MV-4-11 (cell line): ENCODE data around the gene FAAP24.
"Not testable (repeated sequence)": the region's sequence is repeated elsewhere in the genome, so short reads cannot be mapped to it uniquely, and the experiment has no call there.

ENCODE experiments used
- DNase-seq: peaks from one replicate; lab custom pipeline; 2025; lab: John Stamatoyannopoulos, UW

FAAP24 gene, protein sequence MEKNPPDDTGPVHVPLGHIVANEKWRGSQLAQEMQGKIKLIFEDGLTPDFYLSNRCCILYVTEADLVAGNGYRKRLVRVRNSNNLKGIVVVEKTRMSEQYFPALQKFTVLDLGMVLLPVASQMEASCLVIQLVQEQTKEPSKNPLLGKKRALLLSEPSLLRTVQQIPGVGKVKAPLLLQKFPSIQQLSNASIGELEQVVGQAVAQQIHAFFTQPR

DNA sequence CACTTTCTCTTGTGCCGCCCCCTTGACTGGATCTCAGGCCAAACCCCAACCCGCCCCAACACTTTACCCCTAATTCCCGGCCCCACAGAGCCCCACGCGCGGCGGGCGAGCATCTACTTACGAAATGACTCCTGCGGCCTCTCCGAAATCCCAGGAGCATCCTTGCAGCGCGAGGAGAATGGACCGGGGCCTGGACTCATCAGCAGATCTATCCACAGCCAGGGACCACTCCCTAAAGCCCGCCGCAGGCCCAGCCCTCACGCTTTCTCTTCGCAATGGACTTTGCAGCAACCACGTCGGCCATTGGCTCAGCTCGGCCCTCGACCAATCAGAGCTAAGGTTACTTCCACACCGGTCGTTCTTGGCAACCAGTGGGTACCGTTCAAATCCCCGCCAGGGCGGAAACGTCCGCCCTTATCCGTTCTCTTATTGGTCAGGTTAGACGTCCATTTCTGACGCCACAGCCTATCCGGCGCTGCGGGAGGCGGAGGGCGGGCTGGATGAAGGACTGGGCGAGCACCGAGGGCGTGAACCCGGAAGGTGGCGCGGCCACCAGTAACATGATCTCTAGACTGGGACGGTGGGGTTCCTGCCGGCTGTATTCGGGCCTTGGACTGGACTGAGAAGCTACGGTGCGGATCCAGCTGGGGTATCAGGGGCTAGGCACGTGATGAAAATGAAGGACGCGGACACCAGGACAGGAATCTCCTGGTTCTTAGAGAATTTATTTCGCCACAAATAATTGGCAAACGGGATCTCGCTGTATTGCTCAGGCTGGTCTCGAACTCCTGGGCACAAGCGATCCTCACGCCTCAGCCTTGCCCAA lies at the start of gene FAAP24, which contains the start of gene CEP89:
FAAP24 (plus strand) TSS at position 528 of the 826 bp plus-strand sequence. CDS start 955 bp downstream, outside the sequence.
CEP89 (minus strand) TSS at position 244 of the 826 bp plus-strand sequence; CDS start at position 160, 84 bp downstream.
- DNase-seq: peak; percentile 100

DNA sequence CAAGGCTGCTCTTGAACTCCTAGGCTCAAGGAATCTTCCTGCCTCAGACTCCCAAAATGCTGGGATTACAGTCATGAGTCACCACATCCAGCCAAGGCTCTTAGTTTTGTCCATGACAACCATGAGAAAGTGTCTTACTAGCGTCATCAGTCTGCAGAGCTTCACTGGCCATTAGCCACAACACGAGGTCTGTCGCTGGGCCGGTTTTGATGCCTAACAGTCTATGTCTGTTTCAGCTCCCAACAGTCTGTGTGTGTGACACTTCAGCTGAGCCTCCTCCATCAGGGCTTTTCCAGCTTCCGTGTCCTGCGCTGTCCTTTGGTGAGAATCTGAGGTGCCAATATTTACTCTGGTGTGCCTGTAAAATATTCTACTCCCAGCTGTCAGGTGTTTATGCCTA lies 47.8 kb upstream of the FAAP24 start:
- DNase-seq: no peak

DNA sequence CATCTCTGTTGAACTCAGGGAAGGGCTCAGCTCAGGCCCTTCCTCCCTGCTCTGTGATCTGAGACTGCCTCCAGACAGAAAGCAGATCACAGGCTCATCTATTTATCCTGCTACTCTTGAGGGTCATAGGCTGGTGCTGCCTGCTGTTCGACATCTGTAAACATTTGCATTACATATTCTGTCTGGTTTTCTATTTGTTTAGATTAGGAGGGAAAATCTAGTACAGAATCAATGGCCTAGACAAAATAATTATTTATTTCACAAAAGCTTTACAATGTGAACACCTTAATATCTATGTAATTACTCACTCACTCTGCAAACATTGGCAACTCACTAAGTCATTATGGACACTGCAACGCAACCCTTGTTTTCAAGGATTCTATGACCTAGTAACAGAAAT lies 43.2 kb upstream of the FAAP24 start:
- DNase-seq: no peak

DNA sequence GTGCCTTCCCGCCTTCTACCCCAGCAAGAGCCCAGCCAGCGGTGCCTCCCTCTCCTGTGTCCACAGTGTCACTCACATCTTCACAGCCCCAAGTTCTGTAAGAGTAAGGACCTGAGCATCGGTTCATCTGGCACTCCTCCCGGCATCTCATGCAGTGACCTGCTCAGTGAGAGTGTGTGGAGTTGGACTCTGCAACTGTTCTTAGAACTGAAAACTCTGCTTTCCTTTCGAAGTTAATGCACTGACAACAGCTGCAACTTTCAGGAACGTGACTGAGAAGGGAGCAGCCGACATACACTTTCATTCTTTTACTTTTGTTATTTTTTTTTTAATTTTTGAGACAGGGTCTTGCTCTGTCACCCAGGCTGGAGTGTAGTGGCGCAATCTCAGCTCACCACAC lies 41.5 kb upstream of the FAAP24 start:
- no peak for DNase-seq

DNA sequence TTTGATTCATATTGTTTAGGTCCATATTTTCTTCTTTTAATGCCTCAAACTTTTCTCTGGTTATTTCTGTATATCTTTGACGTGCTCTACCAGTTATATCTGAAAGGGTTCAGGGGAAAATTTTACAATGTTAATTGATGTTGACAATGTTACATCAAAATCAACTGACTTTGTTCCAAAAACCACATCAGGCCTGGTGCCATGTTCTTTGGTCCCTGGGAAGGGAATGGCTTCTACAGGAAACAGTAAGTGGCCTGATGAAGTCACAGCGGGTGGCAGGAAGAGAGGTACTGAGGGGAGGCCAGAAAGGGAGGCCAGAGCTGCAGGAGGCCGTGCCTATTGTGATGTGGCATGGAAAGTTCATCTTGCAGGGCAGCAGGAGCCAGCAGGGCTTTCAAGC lies 38.5 kb upstream of the FAAP24 start:
- DNase-seq: no peak

DNA sequence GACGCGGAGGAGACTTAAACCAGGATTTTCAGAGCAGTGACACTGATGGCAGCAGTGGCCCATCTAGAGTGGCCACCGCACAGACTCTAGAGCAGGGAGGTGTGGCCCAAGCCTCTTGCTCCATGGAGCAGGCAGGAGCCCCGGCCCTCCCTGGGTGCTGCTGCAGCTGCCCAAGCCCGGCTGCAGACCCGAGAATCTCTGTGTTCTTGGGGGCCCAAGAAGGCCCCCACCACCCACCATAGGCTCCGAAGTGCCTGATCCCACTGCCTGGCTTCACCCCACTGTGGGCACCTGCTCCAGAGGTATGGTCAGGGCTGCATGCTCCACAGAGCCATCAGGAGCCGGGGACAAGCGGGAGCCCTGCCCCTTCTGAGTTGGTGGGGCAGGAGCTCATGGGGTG lies 36.4 kb upstream of the FAAP24 start:
- DNase-seq: no peak

DNA sequence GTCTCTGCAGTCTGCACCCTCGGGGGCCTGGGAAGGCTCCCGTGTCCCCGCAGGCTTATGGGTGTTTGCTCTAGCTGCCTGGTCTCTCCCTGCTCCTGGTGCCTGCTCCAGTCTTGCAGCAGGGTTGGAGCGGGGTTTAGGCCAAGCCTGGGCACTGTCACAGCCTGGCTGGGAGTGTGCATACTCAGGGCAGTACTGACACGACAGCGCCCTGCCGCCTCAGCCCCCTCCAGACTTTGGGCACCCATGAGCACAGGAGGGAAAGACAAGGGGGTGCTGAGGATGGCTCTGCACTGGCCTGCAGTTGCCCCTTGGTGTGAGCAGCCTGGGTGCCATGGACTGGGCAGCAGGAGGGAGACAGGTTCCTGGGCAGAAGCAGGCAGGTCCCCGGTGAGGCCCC lies 36.0 kb upstream of the FAAP24 start:
- DNase-seq: no peak

DNA sequence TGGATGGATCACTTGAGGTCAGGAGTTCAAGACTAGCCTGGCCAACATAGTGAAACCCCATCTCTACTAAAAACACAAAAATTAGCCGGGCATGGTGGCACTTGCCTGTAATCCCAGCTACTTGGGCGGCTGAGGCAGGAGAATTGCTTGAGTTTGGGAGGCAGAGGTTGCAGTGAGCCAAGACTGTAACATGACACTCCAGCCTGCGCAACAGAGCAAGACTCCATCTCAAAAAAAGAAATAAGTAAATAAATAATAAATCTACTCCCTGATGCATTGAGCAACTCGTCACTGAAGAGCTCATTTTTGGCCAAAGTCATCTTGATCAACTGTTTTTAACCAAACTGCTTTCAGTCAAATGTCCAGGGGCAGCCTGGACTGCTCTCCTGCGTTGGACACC lies 30.8 kb upstream of the FAAP24 start:
- not testable (repeated sequence) for DNase-seq

DNA sequence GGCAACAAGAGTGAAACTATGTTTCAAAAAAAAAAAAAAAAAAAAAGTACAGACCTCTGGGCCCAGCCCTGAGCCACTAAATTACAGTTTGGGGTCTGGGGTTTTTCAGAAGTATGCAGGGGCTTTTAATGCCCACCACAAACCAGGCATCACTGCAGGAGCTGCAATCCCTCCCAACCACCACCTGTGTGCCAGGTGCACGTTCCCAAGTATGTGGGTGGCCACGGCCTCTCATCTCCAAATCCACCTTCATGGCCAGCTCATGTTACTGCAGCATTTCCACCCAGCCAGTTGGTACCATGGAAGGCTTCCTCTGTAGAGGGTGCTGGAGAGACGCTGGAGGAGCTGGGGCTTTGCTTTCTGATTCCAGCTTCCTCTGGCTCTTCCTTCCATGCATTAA lies 26.8 kb upstream of the FAAP24 start:
- no peak for DNase-seq

DNA sequence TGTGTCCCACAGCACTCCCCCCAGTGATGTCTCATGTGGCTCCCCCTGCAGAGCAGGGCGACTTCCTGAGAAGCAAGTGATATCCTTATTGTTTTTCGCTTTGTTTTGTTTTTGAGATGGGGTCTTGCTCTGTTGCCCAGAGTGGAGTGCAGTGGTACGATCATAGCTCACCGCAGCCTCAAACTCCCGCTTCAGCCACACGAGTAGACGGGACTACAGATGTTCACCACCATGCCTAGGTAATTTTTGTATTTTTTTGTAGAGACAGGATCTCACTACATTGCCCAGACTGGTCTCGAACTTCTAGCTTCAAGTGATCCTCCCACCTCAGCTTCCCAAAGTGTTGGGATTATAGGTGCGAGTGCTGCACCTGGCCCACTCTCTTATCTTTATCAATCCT lies 5.3 kb upstream of the FAAP24 start:
- no peak for DNase-seq

DNA sequence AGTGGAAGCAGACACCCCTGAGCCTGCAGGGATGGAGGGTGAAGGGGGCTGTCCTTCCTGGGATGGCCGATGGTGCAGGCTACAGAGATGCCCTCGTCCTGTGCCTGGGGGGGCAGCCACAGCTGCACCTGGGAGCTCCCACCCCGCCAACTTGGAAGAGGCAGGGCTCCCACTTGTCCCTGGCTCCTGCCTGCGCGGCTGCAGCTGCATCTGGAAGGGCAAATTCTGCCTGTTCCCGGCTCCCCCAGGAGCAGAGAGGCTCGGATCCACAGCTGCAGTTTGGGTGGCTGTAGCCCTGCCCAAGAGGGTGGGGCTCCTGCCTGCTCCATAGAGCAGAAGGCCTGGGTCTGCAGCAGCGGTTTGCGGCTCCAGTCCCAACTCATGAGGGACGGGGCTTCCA lies 2.5 kb upstream of the FAAP24 start:
- DNase-seq: no peak

DNA sequence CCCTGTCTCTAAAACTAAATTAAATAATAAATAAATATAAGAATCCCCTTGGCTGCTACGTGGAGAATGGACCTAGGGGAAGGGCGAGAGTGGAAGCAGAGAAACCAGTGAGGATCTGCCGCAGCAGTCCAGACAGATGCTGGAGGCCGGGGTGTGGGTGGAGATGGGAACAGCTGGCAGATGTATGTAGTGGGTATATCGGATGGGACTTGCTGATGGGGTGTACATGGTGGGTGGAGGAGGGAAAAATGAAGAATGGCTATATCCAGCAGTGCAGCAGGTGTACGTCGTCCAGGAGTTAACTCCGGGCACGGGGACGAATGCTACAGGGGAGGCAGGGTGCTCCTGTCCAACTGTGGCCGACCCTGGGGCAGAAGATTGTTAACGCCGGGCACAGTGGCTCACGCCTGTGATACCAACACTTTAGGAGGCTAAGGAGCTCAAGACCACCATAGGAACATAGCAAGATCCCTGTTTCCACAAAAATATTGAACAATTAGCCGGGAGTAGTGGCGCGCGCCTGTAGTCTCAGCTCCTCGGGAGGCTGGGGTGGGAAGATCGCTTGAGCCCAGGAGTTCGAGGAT lies 938 bp upstream of the FAAP24 start:
- DNase-seq: no peak

DNA sequence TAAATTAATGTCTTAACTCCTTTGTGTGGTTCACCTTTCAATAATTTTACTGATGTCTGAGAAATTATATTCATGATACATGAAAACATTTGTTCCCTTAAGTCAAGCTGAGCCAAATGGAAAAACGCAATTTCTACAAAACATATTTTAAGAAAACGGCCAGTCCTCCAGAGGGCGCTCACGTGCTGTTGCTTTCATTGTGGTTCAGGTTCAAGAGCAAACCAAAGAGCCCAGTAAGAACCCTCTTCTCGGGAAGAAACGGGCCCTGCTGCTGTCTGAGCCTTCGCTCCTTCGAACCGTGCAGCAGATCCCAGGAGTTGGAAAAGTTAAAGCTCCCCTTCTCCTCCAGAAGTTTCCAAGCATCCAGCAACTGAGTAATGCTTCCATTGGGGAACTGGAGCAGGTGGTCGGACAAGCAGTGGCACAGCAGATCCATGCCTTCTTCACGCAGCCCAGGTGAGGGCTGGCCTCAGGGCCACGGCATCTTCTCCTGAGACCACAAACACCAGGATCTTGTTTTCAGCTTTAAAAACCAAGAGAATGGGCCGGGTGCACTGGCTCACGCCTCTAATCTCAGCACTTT lies 4.3 kb downstream of the FAAP24 start:
- peak; percentile 64 for DNase-seq

DNA sequence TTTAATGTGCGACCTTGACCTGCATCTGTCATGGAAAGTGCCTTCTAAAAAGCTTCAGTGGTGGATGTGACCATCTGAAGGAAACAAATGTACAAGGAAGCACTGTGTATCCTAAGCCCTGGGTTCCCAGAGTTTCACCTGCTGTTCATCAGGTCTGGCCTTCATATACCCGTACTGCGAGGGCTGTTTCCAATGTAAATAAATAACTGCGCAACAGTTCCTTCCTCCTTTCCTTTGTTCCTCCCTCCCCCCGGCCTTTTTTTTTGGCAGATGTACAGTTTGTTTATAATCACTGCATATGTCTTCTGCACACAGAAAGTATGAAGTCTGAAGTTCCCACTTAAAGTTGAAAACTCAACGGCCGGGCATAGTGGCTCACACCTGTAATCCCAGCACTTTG lies 5.2 kb downstream of the FAAP24 start:
- DNase-seq: peak; percentile 18

DNA sequence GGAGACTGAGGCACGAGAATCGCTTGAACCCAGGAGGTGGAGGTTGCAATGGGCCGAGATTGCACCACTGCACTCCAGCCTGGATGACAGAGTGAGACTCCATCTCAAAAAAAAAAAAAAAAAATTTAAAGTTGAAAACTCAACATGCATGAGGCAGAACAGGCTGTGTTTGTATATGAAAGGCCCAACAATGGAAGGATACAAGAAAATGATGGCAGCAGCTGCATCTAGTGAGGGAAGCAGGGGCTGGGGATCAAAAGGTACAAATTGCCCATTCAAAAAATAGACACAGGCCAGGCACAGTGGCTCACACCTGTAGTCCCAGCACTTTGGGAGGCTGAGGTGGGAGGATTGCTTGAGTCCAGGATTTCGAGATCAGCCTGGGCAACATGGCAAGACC lies 5.8 kb downstream of the FAAP24 start:
- DNase-seq: not testable (repeated sequence)

DNA sequence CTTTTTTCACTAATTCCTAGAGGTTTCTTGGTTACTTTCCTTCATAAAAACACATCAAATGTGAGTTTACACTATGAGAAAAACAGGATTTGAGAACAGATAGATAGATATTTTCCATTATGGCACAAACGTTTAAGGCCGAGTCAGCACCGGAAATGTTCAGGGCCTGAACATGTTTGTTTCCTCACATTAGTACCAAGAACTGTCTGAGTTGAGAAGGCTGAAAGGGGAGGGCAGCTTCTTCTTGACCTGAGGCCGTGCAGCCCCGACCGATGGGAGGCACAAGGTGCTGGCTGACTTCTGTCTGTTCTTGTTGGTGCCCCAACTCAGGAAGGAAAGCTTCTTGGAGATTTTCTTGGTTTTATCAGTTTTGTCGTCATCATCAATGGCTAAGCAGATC lies 7.8 kb downstream of the FAAP24 start:
- not testable (repeated sequence) for DNase-seq

DNA sequence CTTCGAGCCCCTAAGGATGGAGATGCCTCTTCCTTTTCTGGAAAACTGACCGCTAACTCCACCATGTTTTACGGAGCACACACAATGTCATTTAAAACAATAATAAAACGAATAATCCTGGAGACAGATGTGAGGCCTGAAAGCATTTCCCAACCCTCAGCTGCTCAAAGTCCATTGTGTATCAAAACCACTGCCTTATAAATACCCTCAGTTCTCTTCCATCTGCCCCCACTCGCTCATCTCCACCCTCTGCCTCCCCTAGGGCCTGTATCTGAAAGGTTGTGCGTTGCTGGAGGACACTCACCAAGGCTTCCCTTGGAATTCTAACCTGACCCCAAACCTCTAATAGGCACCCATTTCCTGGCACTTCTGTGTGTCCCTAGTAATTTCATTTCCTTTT lies 10.4 kb downstream of the FAAP24 start:
- DNase-seq: not testable (repeated sequence)

DNA sequence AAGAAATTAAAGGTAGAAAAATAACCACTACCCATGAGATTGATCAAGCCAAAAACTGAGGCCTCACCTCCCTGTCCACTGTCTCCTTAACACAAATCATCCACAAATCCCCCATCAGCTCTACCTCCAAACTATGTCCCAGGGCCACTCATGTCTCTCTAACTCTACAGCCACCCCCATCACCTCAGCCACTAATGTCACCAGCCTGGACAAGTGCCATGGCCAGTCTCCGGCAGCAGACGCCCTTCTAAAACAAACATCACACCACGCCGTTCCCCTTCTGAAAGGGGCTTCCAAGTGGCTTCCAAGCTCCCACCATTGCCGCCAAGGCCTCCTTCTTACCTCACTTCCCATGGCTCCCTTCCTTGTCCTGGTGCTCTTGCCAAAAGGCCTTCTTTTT lies 16.2 kb downstream of the FAAP24 start:
- not testable (repeated sequence) for DNase-seq

DNA sequence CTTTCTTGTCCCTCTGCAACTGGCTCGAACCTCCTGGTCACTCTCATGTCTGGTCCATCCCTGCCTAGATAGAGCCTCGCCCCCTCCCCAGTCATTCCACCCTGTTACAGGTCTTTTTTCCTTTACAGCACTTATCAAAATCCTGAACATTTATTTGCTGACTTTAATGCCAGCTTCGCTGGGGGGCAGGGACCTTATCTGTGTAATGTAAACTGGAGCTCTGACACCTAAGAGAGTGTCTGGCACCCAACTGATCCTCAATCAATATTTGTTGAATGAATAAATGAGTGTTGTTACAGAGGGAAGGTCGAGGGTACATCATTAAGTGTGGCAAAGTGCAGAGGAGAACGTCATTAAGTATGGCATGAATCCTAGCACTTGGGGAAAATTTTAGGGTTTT lies 16.7 kb downstream of the FAAP24 start:
- DNase-seq: no peak

DNA sequence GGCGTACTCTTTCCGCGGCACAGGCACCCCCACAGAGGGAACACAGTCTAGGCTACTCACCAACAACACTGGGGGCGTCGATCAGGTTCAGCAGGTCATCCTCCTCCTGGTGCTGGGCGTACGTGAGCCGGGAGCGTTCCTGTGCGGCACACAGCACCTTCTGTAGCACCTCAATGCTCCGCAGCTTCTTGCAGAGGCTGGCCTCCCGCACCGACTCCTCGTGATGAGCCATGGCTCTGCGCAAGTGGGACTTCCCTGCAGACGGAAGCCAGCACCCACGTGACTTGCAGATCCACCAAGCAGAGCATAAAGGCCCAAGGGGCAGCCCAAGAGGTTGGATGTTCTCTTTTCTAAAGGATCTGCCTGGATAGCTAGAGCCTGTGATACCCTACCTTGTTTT lies 23.9 kb downstream of the FAAP24 start:
- DNase-seq: not testable (repeated sequence)

DNA sequence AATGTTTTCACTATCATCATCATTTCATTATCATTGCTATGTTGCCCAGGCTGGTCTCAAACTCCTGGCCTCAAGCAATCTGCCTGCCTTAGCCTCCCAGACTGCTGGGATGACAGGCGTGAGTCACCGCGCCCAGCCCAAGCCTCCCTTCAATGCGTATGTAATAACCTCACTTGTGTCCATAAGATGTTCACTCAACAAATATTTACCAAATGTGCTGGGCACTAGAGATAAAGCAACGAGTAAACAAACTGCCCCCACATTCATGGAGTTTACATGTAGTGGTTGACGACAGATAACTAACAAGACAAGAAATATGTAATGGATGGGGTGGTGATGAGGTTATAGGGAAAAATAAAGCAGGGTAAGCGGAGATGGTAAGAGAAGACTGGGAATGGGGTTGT lies 25.0 kb downstream of the FAAP24 start:
- DNase-seq: not testable (repeated sequence)

DNA sequence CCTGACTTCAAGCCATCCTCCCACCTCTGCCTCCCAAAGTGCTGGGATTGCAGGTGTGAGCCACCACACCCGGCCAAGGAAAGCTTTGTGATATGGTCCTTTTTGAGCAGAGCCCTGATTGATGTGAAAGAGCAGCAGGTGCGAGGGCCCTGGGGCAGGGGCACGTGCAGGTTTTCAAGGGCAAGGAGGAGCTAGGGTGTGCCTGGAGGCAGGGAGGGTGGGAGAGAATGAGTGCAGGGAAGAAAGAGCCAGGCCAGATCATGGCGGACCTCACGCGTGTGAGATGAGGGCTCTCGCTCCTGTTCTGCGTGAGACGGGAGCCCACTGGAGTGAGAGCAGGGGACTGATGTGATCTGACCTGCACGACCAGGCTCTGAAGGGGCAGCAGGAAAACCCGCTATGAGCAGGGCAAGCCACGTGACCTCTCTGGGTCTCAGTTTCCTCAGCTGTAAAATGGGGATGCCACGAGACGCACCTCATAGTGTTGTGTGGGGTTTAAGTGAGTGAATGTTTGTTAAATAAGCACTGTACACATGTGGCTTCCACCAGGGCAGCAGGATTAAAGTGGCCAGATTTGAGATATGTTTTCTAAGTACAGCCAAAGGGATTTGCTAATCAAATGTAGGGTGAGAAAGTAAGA lies 25.8 kb downstream of the FAAP24 start:
- DNase-seq: no peak
